HepG2 (cell line): ENCODE measurements around the gene CBFA2T2. TPM values are rescaled to one million over a fixed set of nuclear protein-coding genes. Genes with fewer than 3 reads are reported as not detected.

ENCODE experiments used
- BCL6 ChIP-seq: IDR thresholded peaks from 2 replicates; pipeline ENCODE4 v1.6.1; 2016; ENCODE audit warnings: missing genetic modification reagents, missing compliant biosample characterization
- CEBPG ChIP-seq: IDR thresholded peaks from 2 replicates; pipeline ENCODE4 v1.6.1; 2016
- E2F5 ChIP-seq: sonication (generic); formaldehyde crosslinking; conservative IDR thresholded peaks from 2 replicates; pipeline ENCODE4 v1.4.0; 2020; ENCODE audit warnings: missing genetic modification reagents
- FOXK1 ChIP-seq: sonication (generic); formaldehyde crosslinking; IDR thresholded peaks from 2 replicates; pipeline ENCODE4 v1.4.0; 2020; ENCODE audit warnings: low read depth, missing genetic modification reagents, borderline replicate concordance
- GFI1 ChIP-seq: sonication (generic); formaldehyde crosslinking; IDR thresholded peaks from 2 replicates; pipeline ENCODE4 v1.5.0; 2020; ENCODE audit warnings: missing genetic modification reagents, mild to moderate bottlenecking, borderline replicate concordance
- HCFC1 ChIP-seq: fragments of 150-350 bp; IDR thresholded peaks from 2 replicates; pipeline ENCODE4 v1.6.1; 2014; ENCODE audit warnings: low read depth, low read length
- IRF1 ChIP-seq: sonication (generic); formaldehyde crosslinking; IDR thresholded peaks from 2 replicates; pipeline ENCODE4 v1.4.0; 2020; ENCODE audit warnings: low read depth, mild to moderate bottlenecking, missing genetic modification reagents
- KAT7 ChIP-seq: IDR thresholded peaks from 2 replicates; pipeline ENCODE4 v1.6.1; 2018; ENCODE audit warnings: borderline replicate concordance, missing compliant biosample characterization
- KDM5A ChIP-seq: fragments of 200-600 bp; sonication (generic); IDR thresholded peaks from 2 replicates; pipeline ENCODE4 v1.7.0; 2018; ENCODE audit warnings: antibody characterized with exemption, mild to moderate bottlenecking, low read length, borderline replicate concordance
- LRRFIP1 ChIP-seq: sonication (generic); formaldehyde crosslinking; conservative IDR thresholded peaks from 2 replicates; pipeline ENCODE4 v1.4.0; 2020; ENCODE audit warnings: missing genetic modification reagents
- NFIC ChIP-seq: IDR thresholded peaks from 2 replicates; pipeline ENCODE4 v1.6.1; 2012; ENCODE audit warnings: mild to moderate bottlenecking, low read length, inconsistent platforms
- RFXAP ChIP-seq: sonication (generic); formaldehyde crosslinking; IDR thresholded peaks from 2 replicates; pipeline ENCODE4 v1.4.0; 2020; ENCODE audit warnings: missing genetic modification reagents, borderline replicate concordance
- SIX1 ChIP-seq: sonication (generic); formaldehyde crosslinking; IDR thresholded peaks from 2 replicates; pipeline ENCODE4 v1.4.0; 2020; ENCODE audit warnings: missing genetic modification reagents, borderline replicate concordance
- STAG1 ChIP-seq: sonication (generic); formaldehyde crosslinking; IDR thresholded peaks from 2 replicates; pipeline ENCODE4 v1.4.0; 2020; ENCODE audit warnings: missing genetic modification reagents
- TARDBP ChIP-seq: sonication (generic); formaldehyde crosslinking; IDR thresholded peaks from 2 replicates; pipeline ENCODE4 v1.8.0; 2022; ENCODE audit warnings: mild to moderate bottlenecking, missing genetic modification reagents
- TBP ChIP-seq: sonication (generic); formaldehyde crosslinking; IDR thresholded peaks from 2 replicates; pipeline ENCODE4 v1.5.0; 2020; ENCODE audit warnings: missing genetic modification reagents
- TP53 ChIP-seq: sonication (generic); formaldehyde crosslinking; conservative IDR thresholded peaks from 2 replicates; pipeline ENCODE4 v1.4.0; 2020; ENCODE audit warnings: missing genetic modification reagents
- TRIM24 ChIP-seq: sonication (generic); formaldehyde crosslinking; IDR thresholded peaks from 2 replicates; pipeline ENCODE4 v1.8.0; 2022; ENCODE audit warnings: mild to moderate bottlenecking, missing genetic modification reagents
- ZFP62 ChIP-seq: sonication (generic); formaldehyde crosslinking; IDR thresholded peaks from 2 replicates; pipeline ENCODE4 v1.4.0; 2020; ENCODE audit warnings: missing genetic modification reagents
- ZMYM3 ChIP-seq: sonication (generic); formaldehyde crosslinking; IDR thresholded peaks from 2 replicates; pipeline ENCODE4 v1.5.1; 2020; ENCODE audit warnings: mild to moderate bottlenecking, missing genetic modification reagents
- ZNF160 ChIP-seq: sonication (generic); formaldehyde crosslinking; IDR thresholded peaks from 2 replicates; pipeline ENCODE4 v1.8.0; 2022; ENCODE audit warnings: mild to moderate bottlenecking, inconsistent platforms, missing genetic modification reagents
- ZNF451 ChIP-seq: sonication (generic); formaldehyde crosslinking; IDR thresholded peaks from 2 replicates; pipeline ENCODE4 v1.5.0; 2020; ENCODE audit warnings: mild to moderate bottlenecking, missing genetic modification reagents
- ZNF543 ChIP-seq: sonication (generic); formaldehyde crosslinking; IDR thresholded peaks from 2 replicates; pipeline ENCODE4 v1.4.0; 2020; ENCODE audit warnings: mild to moderate bottlenecking, missing genetic modification reagents
- ZNF572 ChIP-seq: sonication (generic); formaldehyde crosslinking; IDR thresholded peaks from 2 replicates; pipeline ENCODE4 v1.5.1; 2020; ENCODE audit warnings: mild to moderate bottlenecking, missing genetic modification reagents
- ZNF841 ChIP-seq: sonication (generic); formaldehyde crosslinking; IDR thresholded peaks from 2 replicates; pipeline ENCODE4 v1.8.1; 2023; ENCODE audit warnings: missing genetic modification reagents, borderline replicate concordance
- polyA plus RNA-seq, 8 experiments: library from polyadenylated mRNA; depleted of rRNA in 3 of 8; stranded (reverse) in 7 of 8; unstranded in 1 of 8; fragments of >200 nt; fragmentation: Illumina TruSeq in 4 of 8; extraction: Trizol in 4 of 8; gene quantifications; 2 replicates each; pipeline versions ENCODE4 v1.2.1 to v1.2.3, GENCODE V29; 2011 to 2016; ENCODE audit warnings: low read depth in 4 of 8, missing spikeins in 1 of 8, mixed read lengths in 1 of 8; ENCODE audit not compliant: insufficient read depth in 1 of 8
- total RNA-seq, 5 experiments: library from RNA; depleted of rRNA; stranded (reverse); fragments of >200 nt; fragmentation: Illumina TruSeq; extraction: Trizol; gene quantifications; 2 replicates each; pipeline ENCODE4 v1.2.3, GENCODE V29; 2016; ENCODE audit warnings: low read depth in 1 of 5
- TF ChIP-seq, protein P1 (sequence below): sonication (generic); formaldehyde crosslinking; IDR thresholded peaks from 2 replicates; pipeline ENCODE4 v1.4.0; 2020; ENCODE audit warnings: mild to moderate bottlenecking, missing genetic modification reagents

The CBFA2T2 gene
- total and polyA plus RNA-seq, 2 of the 13 experiments (the other 11 are each of a cell fraction or from before 2014, with no cell fraction given) = 6.3 to 21.2 TPM

GRCh38 chr20:33685328-33686099 lies 195.6 kb downstream of the CBFA2T2 start (continued):
- TF ChIP-seq E2F5 (CRISPR knock-in tag) = 0 out of 2 replicates have a peak, but pooled peaks have one; percentile 40
- TF ChIP-seq KAT7 = no peak
- no peak; the same call in 1 of the 2 replicates for TF ChIP-seq ZNF543 (CRISPR knock-in tag)
- peak; percentile 81; the same call in 1 of the 2 replicates for TF ChIP-seq TBP (CRISPR knock-in tag)
- TF ChIP-seq FOXK1 (CRISPR knock-in tag) = no peak
- TF ChIP-seq SIX1 (CRISPR knock-in tag) = no peak
- TF ChIP-seq IRF1 (CRISPR knock-in tag) = no peak
- TF ChIP-seq, protein P1, sequence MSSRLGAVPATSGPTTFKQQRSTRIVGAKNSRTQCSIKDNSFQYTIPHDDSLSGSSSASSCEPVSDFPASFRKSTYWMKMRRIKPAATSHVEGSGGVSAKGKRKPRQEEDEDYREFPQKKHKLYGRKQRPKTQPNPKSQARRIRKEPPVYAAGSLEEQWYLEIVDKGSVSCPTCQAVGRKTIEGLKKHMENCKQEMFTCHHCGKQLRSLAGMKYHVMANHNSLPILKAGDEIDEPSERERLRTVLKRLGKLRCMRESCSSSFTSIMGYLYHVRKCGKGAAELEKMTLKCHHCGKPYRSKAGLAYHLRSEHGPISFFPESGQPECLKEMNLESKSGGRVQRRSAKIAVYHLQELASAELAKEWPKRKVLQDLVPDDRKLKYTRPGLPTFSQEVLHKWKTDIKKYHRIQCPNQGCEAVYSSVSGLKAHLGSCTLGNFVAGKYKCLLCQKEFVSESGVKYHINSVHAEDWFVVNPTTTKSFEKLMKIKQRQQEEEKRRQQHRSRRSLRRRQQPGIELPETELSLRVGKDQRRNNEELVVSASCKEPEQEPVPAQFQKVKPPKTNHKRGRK (CRISPR knock-in tag) = no peak
- TF ChIP-seq KDM5A = no peak
- peak; percentile 12; the same call in 1 of the 2 replicates for TF ChIP-seq ZNF451 (CRISPR knock-in tag)
- TF ChIP-seq TP53 (CRISPR knock-in tag) = no peak
- TF ChIP-seq RFXAP (CRISPR knock-in tag) = peak; percentile 92
- TF ChIP-seq ZFP62 (CRISPR knock-in tag) = no peak
- no peak for TF ChIP-seq ZNF841 (CRISPR knock-in tag)
- peak; percentile 33 for TF ChIP-seq STAG1 (CRISPR knock-in tag)
- peak; percentile 93 for TF ChIP-seq ZMYM3 (CRISPR knock-in tag)
- TF ChIP-seq ZNF160 (CRISPR knock-in tag) = no peak; the same call in 1 of the 2 replicates
- no peak for TF ChIP-seq CEBPG (CRISPR knock-in tag)
- TF ChIP-seq ZNF572 (CRISPR knock-in tag) = no peak
- no peak for TF ChIP-seq TARDBP (CRISPR knock-in tag)
- TF ChIP-seq BCL6 (CRISPR knock-in tag) = peak; percentile 18; the same call in 1 of the 2 replicates
- no peak for TF ChIP-seq LRRFIP1 (CRISPR knock-in tag)
- no peak for TF ChIP-seq TRIM24
- TF ChIP-seq GFI1 (CRISPR knock-in tag) = 0 out of 2 replicates have a peak, but pooled peaks have one; percentile 21
- TF ChIP-seq NFIC = no peak
- no peak for TF ChIP-seq HCFC1
